KMS-11 (cell line): Measurements from ENCODE around the gene HIRIP3.

ENCODE experiments used
- H2AFZ ChIP-seq: fragments of 200-600 bp; sonication (generic); 2 replicates; pipeline ENCODE4 v1.6.1; 2016; ENCODE audit warnings: antibody characterized with exemption, mixed run types, low read depth
- H3K27ac ChIP-seq: fragments of 200-600 bp; sonication (generic); 2 replicates; pipeline ENCODE4 v1.6.1; 2016; ENCODE audit warnings: mild to moderate bottlenecking, mixed run types
- H3K27me3 ChIP-seq: fragments of 200-600 bp; sonication (generic); 2 replicates; pipeline ENCODE4 v1.6.1; 2017; ENCODE audit warnings: mild to moderate bottlenecking, low read depth, mixed run types, moderate library complexity; ENCODE audit not compliant: insufficient read depth
- H3K36me3 ChIP-seq: fragments of 200-600 bp; sonication (generic); 2 replicates; pipeline ENCODE4 v1.6.1; 2017; ENCODE audit warnings: mild to moderate bottlenecking, mixed run types; ENCODE audit not compliant: insufficient read depth
- H3K4me1 ChIP-seq: fragments of 200-600 bp; sonication (generic); 2 replicates; pipeline ENCODE4 v1.6.1; 2016; ENCODE audit warnings: mild to moderate bottlenecking, low read depth, mixed run types; ENCODE audit not compliant: poor library complexity, severe bottlenecking
- H3K4me2 ChIP-seq: fragments of 200-600 bp; sonication (generic); 2 replicates; pipeline ENCODE4 v1.7.0; 2016; ENCODE audit warnings: mild to moderate bottlenecking, mixed run types
- H3K4me3 ChIP-seq: fragments of 200-600 bp; sonication (generic); IDR thresholded peaks from 2 replicates; pipeline ENCODE4 v1.6.1; 2017; ENCODE audit warnings: low read depth, low read length, mixed read lengths; ENCODE audit not compliant: insufficient read depth
- H3K79me2 ChIP-seq: fragments of 200-600 bp; sonication (generic); 2 replicates; pipeline ENCODE4 v1.6.1; 2016; ENCODE audit warnings: low read depth, mixed run types; ENCODE audit not compliant: insufficient read depth
- H3K9ac ChIP-seq: fragments of 200-600 bp; sonication (generic); 2 replicates; pipeline ENCODE4 v1.6.1; 2016; ENCODE audit warnings: mild to moderate bottlenecking, mixed run types
- H4K20me1 ChIP-seq: fragments of 200-600 bp; sonication (generic); 2 replicates; pipeline ENCODE4 v1.6.1; 2016; ENCODE audit warnings: mild to moderate bottlenecking, mixed run types; ENCODE audit not compliant: insufficient read depth
- CTCF ChIP-seq: fragments of 200-600 bp; sonication (generic); conservative IDR thresholded peaks from 2 replicates; pipeline ENCODE4 v1.6.1; 2017; ENCODE audit warnings: low read depth, mild to moderate bottlenecking, antibody characterized with exemption, low read length, moderate library complexity, mixed read lengths

HIRIP3 gene

GRCh38 chr16:30006659-30007377 lies 11.4 kb upstream of the HIRIP3 start:
- H3K36me3 ChIP-seq = no peaks in the 10 kb centered on the region
- no peaks in the 10 kb centered on the region for H3K79me2 ChIP-seq
- H3K4me2 ChIP-seq = no peak overlapping the region

GRCh38 chr16:30006095-30006473 lies 10.7 kb upstream of the HIRIP3 start:
- Histone ChIP-seq H3K79me2 (no peaks in the 10 kb centered on the region), H2AFZ (no peak overlapping the region), H3K4me2 (no peak overlapping the region), H3K9ac (no peak overlapping the region), H3K27ac (no peak overlapping the region), H3K27me3 (peaks cover 27% of the 10 kb centered on the region), H3K36me3 (no peaks in the 10 kb centered on the region), H4K20me1 (no peaks in the 10 kb centered on the region), H3K4me1 (no peaks in the 10 kb centered on the region), H3K4me3 (no peak overlapping the region)
- TF ChIP-seq CTCF = no peak

More at GRCh38 chr16:30006659-30007377, 11.4 kb upstream of the HIRIP3 start:
- Histone ChIP-seq H3K4me1 (no peaks in the 10 kb centered on the region), H3K27ac (no peak overlapping the region), H3K27me3 (peaks cover 27% of the 10 kb centered on the region), H3K9ac (no peak overlapping the region), H4K20me1 (no peaks in the 10 kb centered on the region), H2AFZ (no peak overlapping the region), H3K4me3 (no peak overlapping the region)
- no peak for TF ChIP-seq CTCF

- Histone ChIP-seq H2AFZ (no peak overlapping the region), H4K20me1 (no peaks in the 10 kb centered on the region), H3K4me3 (no peak overlapping the region), H3K36me3 (no peaks in the 10 kb centered on the region), H3K4me2 (no peak overlapping the region), H3K4me1 (no peaks in the 10 kb centered on the region), H3K9ac (no peak overlapping the region), H3K27me3 (peaks cover 26% of the 10 kb centered on the region), H3K79me2 (no peaks in the 10 kb centered on the region), H3K27ac (no peak overlapping the region)
- TF ChIP-seq CTCF = peak; percentile 84
Measured at GRCh38 chr16:30005341-30006094, 10.1 kb upstream of the HIRIP3 start.

- TF ChIP-seq CTCF = no peak
- no peak overlapping the region for H3K4me2 ChIP-seq
- H3K4me3 ChIP-seq = no peak overlapping the region
- H4K20me1 ChIP-seq = no peaks in the 10 kb centered on the region
- no peak overlapping the region for H3K27ac ChIP-seq
- peaks cover 19% of the 10 kb centered on the region for H3K27me3 ChIP-seq
- H3K4me1 ChIP-seq = no peaks in the 10 kb centered on the region
- H3K36me3 ChIP-seq = no peaks in the 10 kb centered on the region
- no peak overlapping the region for H3K9ac ChIP-seq
- no peak overlapping the region for H2AFZ ChIP-seq
- H3K79me2 ChIP-seq = no peaks in the 10 kb centered on the region
Measured at GRCh38 chr16:30004811-30005242, 9.4 kb upstream of the HIRIP3 start.
